Right forelimb (tissue), 1 donor: ENCODE measurements around the gene IL1R2.

ENCODE experiments used
- DNase-seq: peaks from one replicate; pipeline ENCODE4 v3.0.0-alpha.2; 2018

IL1R2 gene

GRCh38 chr2:101991721-101992145, at the start of gene IL1R2:
Gene IL1R2 (plus strand): TSS chr2:101991960. CDS start chr2:102008576, 16,616 bp downstream.
- DNase-seq = no peak

- no peak for DNase-seq
These were observed 48.9 kb upstream of the IL1R2 start for GRCh38 chr2:101942851-101943250.

- no peak for DNase-seq
These were observed 45.3 kb upstream of the IL1R2 start for GRCh38 chr2:101946372-101947039.

- DNase-seq = no peak
These were observed 44.4 kb upstream of the IL1R2 start for GRCh38 chr2:101947374-101947773.

GRCh38 chr2:101948625-101949155, 43.1 kb upstream of the IL1R2 start:
- no peak for DNase-seq

GRCh38 chr2:101949304-101949703, 42.5 kb upstream of the IL1R2 start:
- no peak for DNase-seq

- no peak for DNase-seq
These were observed 40.5 kb upstream of the IL1R2 start for GRCh38 chr2:101951296-101951695.

- no peak for DNase-seq
These were observed 39.2 kb upstream of the IL1R2 start for GRCh38 chr2:101952551-101952950.

GRCh38 chr2:101956465-101957438, 35.0 kb upstream of the IL1R2 start:
- no peak for DNase-seq

- no peak for DNase-seq
These were observed 33.7 kb upstream of the IL1R2 start for GRCh38 chr2:101958061-101958460.

- DNase-seq = peak; percentile 73
These were observed 30.9 kb upstream of the IL1R2 start for GRCh38 chr2:101960819-101961337.

- no peak for DNase-seq
These were observed 30.2 kb upstream of the IL1R2 start for GRCh38 chr2:101961338-101962191.

- no peak for DNase-seq
These were observed 29.5 kb upstream of the IL1R2 start for GRCh38 chr2:101962309-101962708.

GRCh38 chr2:101963198-101963597, 28.6 kb upstream of the IL1R2 start:
- DNase-seq = no peak

GRCh38 chr2:101967826-101968513, 23.8 kb upstream of the IL1R2 start:
- no peak for DNase-seq

- no peak for DNase-seq
These were observed 22.0 kb upstream of the IL1R2 start for GRCh38 chr2:101969723-101970122.

GRCh38 chr2:101970901-101971300, 20.9 kb upstream of the IL1R2 start:
- no peak for DNase-seq

GRCh38 chr2:101971836-101972235, 19.9 kb upstream of the IL1R2 start:
- no peak for DNase-seq

GRCh38 chr2:101972621-101973434, 18.9 kb upstream of the IL1R2 start:
- no peak for DNase-seq

GRCh38 chr2:101974663-101975062, 17.1 kb upstream of the IL1R2 start:
- no peak for DNase-seq
